Panc1 (cell line): ENCODE results near the gene MAPK13.

Experiments used
- CTCF ChIP-seq: fragments of 450-650 bp; IDR thresholded peaks from 2 replicates; pipeline ENCODE4 v1.5.1; 2017; ENCODE audit warnings: mild to moderate bottlenecking
- POLR2AphosphoS5 ChIP-seq: IDR thresholded peaks from 2 replicates; pipeline ENCODE4 v1.6.1; 2012; ENCODE audit warnings: mild to moderate bottlenecking, low read depth, low read length, moderate library complexity
- REST ChIP-seq, 2 experiments: IDR thresholded peaks; 2 replicates each; pipeline ENCODE4 v1.6.1; 2011 to 2012; ENCODE audit warnings: low read depth in 2 of 2, control low read depth in 1 of 2, low read length in 1 of 2, mild to moderate bottlenecking in 1 of 2, moderate library complexity in 1 of 2; ENCODE audit not compliant: insufficient read depth in 1 of 2
- TCF7L2 ChIP-seq: IDR thresholded peaks from 2 replicates; pipeline ENCODE4 v1.6.1; 2011; ENCODE audit warnings: mild to moderate bottlenecking, low read depth, low read length, inconsistent platforms

GRCh38 chr6:36184311-36184710, 54.0 kb downstream of the MAPK13 start:
- TF ChIP-seq CTCF = no peak
- no peak for TF ChIP-seq POLR2AphosphoS5
- TF ChIP-seq TCF7L2 = no peak
- TF ChIP-seq REST (IDR thresholded peaks at IDR 0.05; ENCODE audit: insufficient read depth in 1 of 2, low read depth in 2 of 2, low read length in 1 of 2) = no peak
